GM06990 (cell line): ENCODE data around the gene CTSH.

ENCODE experiments used
- DNase-seq: peaks from one replicate; pipeline ENCODE4 v3.0.0-alpha.2; 2011; ENCODE audit not compliant: insufficient read length; ENCODE audit errors: extremely low read depth
- H3K27me3 ChIP-seq: replicated peaks from 2 replicates; pipeline ENCODE4 v1.6.0; 2011; ENCODE audit warnings: low read length; ENCODE audit not compliant: control insufficient read depth, insufficient read depth
- H3K36me3 ChIP-seq: 2 replicates; pipeline ENCODE4 v1.5.1; 2011; ENCODE audit warnings: low read length; ENCODE audit not compliant: control insufficient read depth, insufficient read depth
- H3K4me3 ChIP-seq: replicated peaks from 2 replicates; pipeline ENCODE4 v1.5.1; 2011; ENCODE audit warnings: low read depth, mild to moderate bottlenecking, control low read depth, low read length
- TF ChIP-seq, protein P1 (sequence below): IDR thresholded peaks from 2 replicates; pipeline ENCODE4 v1.5.1; 2011; ENCODE audit warnings: low read length, control low read depth, mild to moderate bottlenecking, inconsistent platforms; ENCODE audit not compliant: insufficient read depth, poor library complexity, severe bottlenecking

Gene CTSH

DNA sequence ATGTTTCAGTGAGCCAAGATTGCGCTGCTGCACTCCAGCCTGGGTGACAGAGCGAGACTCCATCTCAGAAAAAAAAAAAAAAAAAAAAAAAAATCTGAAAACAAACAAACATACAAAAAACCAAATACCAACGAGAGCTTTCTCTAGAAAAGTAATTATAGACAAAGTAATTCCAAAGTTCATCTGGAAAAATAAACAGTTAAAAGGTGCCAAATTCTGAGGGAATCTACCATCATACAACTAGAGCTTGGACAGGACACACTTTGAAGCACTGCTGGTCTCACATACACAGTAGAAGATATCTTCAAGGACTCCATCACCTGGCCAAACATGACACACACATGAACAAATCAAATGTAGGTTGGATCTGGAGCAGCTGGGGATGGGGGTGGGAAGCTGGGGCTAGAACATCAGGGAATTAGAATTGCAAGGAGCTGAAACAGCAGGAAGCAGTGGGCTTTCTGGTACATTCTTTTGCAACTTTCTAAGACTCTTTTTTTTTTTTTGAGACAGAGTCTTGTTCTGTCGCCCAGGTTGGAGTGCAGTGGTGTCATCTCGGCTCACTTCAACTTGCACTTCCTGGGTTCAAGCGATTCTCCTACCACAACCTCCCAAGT is 41.1 kb upstream of the CTSH start:
- no peak for DNase-seq
- Histone ChIP-seq H3K4me3 (no peak overlapping the region), H3K36me3 (peaks cover 3% of the 10 kb centered on the region), H3K27me3 (no peaks in the 10 kb centered on the region)
- TF ChIP-seq, protein P1, sequence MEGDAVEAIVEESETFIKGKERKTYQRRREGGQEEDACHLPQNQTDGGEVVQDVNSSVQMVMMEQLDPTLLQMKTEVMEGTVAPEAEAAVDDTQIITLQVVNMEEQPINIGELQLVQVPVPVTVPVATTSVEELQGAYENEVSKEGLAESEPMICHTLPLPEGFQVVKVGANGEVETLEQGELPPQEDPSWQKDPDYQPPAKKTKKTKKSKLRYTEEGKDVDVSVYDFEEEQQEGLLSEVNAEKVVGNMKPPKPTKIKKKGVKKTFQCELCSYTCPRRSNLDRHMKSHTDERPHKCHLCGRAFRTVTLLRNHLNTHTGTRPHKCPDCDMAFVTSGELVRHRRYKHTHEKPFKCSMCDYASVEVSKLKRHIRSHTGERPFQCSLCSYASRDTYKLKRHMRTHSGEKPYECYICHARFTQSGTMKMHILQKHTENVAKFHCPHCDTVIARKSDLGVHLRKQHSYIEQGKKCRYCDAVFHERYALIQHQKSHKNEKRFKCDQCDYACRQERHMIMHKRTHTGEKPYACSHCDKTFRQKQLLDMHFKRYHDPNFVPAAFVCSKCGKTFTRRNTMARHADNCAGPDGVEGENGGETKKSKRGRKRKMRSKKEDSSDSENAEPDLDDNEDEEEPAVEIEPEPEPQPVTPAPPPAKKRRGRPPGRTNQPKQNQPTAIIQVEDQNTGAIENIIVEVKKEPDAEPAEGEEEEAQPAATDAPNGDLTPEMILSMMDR: no peak

DNA sequence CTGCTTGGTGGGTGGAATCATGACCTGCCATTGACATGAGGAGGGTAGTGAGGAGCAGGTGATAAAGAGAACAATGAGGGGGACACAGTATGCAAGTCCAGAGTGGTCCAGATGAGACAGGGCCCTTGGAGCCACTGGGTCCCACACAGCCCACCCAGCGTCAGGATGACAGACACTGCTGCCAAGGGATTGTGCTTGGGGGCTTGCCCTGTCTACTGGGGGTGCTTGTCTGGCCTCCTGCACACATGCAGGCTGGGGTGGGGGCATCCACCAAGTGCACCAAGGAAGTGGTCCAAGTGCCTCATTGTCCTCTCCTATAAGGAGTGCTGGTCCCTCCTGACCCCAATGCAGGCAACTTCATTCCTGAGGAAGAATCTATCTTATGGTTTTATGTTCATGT is 39.2 kb upstream of the CTSH start:
- peaks cover 3% of the 10 kb centered on the region for H3K36me3 ChIP-seq
- TF ChIP-seq, protein P1: no peak
- H3K27me3 ChIP-seq: no peaks in the 10 kb centered on the region
- H3K4me3 ChIP-seq: no peak overlapping the region
- no peak for DNase-seq

DNA sequence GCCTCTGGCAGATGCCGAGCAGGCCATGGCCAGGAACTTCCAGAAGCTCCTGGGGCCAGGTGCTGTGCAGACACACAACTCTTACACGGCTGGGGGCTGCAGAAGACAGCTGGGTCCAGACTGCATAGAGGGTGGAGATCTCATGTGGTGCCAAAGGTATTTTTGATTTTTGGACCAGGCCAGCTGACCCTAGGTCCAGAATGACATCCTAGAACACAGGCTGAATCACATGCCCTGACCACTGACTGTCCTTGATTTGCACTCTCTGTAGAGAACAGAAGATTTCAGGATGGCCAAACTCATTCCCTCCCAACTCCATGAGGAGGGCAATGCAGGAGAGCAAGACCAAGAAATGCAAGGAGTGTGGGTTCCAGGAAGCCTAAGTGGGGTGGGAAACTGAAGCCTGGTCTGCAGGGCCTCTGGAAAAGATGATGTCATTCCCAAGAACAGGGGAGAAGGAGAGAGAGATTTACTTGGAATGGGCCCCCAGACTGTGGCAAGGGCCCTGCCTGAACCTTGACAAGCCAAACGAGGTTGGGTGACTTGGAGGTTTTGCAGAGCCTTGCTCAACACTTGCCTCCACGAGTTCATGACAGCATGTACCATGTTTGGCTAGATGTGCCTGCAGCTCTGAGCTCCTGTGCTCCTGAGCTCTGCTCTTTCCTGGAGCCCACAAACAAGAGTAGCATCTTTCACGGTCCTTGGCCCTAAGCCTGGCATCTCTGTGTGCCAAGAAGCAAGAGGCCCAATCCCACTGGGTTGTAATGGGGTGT is 38.5 kb upstream of the CTSH start:
- DNase-seq: no peak
- H3K27me3 ChIP-seq: no peaks in the 10 kb centered on the region
- no peak overlapping the region for H3K4me3 ChIP-seq
- peaks cover 3% of the 10 kb centered on the region for H3K36me3 ChIP-seq
- TF ChIP-seq, protein P1: no peak

DNA sequence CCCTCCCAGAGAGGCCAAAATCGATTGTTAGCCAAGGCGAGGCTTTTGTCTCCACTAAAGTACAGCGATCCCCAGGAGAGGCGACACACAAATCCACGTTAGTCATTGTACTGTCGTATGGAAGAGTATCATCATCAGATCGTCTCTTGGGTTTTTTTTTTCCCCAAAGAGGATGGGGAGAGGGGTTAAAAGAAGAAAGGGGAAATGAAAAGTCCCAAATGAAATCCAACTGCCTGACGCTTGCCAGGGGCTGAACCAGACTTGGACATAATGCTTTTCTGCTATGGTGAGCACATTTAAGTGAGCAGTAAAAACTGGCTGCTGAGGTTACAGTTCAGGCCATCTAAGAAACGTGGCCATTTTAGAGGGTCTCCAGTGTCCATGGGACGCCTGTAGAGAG is 37.9 kb upstream of the CTSH start:
- Histone ChIP-seq H3K36me3 (peaks cover 3% of the 10 kb centered on the region), H3K27me3 (no peaks in the 10 kb centered on the region), H3K4me3 (no peak overlapping the region)
- TF ChIP-seq, protein P1: no peak
- no peak for DNase-seq

DNA sequence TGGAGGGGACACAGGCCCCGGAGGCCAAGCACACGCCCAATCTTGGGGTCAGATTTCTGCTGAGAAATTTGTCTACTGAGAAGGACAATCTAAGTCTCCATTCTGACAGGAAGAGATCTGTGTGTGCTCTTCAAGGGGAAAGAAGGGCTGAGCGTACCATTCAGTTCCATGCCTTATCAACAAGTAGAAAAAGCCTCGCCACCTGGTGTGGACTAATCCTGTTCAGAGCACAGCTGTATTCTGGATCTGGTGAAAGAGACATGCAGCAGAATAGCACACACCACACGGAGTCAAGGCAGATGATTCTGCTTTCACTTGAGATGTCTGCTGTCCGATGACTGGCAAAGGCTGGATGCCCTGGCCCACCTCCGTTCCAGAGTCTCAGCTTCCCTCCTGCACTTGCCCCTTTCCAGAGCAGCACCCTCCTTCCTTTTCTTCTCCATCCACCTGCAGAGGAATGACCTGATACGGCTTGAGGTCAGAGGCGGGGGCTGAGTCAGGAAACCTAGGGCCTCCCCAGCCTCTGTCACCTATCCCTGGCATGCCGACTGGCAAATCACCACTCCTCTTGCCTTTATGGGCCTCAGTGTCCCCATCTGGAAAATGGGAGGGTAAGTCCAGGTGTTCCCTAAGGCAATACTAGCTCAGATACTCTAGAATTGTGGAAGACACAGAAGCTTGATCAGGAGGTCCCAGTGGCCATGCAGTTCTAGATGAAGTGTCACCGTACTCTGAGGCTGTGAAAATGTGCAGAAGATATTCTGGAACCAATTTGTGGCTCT is 36.9 kb upstream of the CTSH start:
- Histone ChIP-seq H3K36me3 (peaks cover 3% of the 10 kb centered on the region), H3K27me3 (no peaks in the 10 kb centered on the region), H3K4me3 (no peak overlapping the region)
- TF ChIP-seq, protein P1: no peak
- DNase-seq: no peak
